ENCODE measurements around the gene PROK1. TPM values are rescaled to one million over a fixed set of nuclear protein-coding genes. Genes with fewer than 3 reads are reported as not detected.

PROK1 gene
- total RNA-seq, 2 donors from 2014 or later: 1.0 to 5.1 TPM

DNA sequence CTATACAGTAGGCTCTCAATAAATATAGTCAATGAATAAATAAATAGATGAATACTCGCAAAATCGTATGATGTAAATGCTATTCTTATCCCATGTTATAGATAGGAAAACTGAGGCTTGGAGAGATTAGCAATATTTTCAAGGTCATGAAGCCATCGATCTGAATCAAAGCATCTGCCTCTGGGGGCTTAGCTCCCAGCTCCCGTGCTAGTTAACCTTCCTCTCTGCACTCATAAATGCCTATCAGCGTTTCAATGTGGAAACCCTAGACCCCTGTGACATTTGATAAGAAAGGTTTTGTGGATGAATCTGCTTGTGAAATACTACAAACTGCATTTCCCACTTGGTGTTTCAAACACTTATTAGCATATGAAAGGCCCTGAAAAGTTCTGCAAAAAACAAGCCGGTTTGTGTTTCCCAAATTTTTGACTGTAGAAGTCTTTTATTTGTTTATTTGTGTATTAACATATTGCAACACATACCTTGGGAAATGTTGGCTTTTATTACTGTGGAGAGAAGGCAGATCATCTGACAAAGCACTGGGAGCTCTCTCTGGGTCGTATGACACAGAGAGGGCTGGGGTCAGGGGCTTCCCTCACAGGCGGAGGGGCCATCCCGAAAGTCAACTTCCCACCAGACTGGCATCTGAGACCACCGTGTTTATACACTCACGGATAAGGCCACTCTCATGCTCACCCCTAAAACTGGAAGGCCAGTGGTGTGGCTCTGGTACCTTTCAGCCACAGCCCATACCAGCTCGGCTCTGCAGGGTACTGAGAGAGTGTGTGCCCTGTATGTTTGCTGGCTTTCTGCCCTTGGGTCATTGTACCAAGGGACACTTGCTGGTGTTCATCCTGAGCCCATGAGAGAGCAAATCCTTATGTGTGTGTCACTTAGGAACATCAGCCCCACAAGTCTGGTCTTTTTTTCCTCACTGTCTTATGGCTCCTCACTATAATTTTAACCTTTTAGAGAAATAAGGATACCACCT lies 993 bp upstream of the PROK1 start:
- Histone ChIP-seq H3K4me3 (no peak overlapping the region), H3K9me3 (no peaks in the 10 kb centered on the region), H3K36me3 (no peaks in the 10 kb centered on the region), H3K27ac (no peak overlapping the region), H3K27me3 (no peaks in the 10 kb centered on the region), H3K4me1 (no peaks in the 10 kb centered on the region)
- DNase-seq (ENCODE audit: low spot score): no peak
- TF ChIP-seq CTCF (IDR thresholded peaks at IDR 0.05): no peak

GRCh38 chr1:110452330-110452729 lies 1.4 kb downstream of the PROK1 start:
- DNase-seq (ENCODE audit: low spot score): no peak
- no peak for TF ChIP-seq CTCF (IDR thresholded peaks at IDR 0.05)
- Histone ChIP-seq H3K4me1 (no peaks in the 10 kb centered on the region), H3K4me3 (no peak overlapping the region), H3K27me3 (no peaks in the 10 kb centered on the region), H3K9me3 (no peaks in the 10 kb centered on the region), H3K36me3 (no peaks in the 10 kb centered on the region), H3K27ac (no peak overlapping the region)

DNA sequence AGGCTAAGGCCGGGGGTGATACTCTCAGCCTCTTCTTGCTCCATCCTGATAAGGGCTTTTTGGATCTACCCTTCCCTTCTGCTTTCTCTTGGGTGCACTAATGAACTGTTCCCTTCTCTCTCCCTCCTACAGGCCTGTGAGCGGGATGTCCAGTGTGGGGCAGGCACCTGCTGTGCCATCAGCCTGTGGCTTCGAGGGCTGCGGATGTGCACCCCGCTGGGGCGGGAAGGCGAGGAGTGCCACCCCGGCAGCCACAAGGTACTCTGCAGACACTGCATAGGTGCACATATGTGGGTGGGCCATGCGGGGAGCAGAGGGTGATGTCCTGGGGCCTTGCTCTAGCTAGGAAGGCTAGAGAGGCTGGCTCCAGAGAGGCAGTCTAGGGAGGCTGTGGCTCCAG lies 2.9 kb downstream of the PROK1 start:
- TF ChIP-seq CTCF (IDR thresholded peaks at IDR 0.05): no peak

GRCh38 chr1:110454328-110454727 lies 3.4 kb downstream of the PROK1 start:
- no peak for DNase-seq (ENCODE audit: low spot score)
- no peak overlapping the region for H3K4me3 ChIP-seq
- H3K27ac ChIP-seq: no peak overlapping the region
- H3K9me3 ChIP-seq: no peaks in the 10 kb centered on the region
- no peaks in the 10 kb centered on the region for H3K36me3 ChIP-seq
- H3K27me3 ChIP-seq: no peaks in the 10 kb centered on the region
- TF ChIP-seq CTCF (IDR thresholded peaks at IDR 0.05): no peak
- H3K4me1 ChIP-seq: no peaks in the 10 kb centered on the region

More for the DNA sequence above, 2.9 kb downstream of the PROK1 start:
- Histone ChIP-seq H3K4me3 (no peak overlapping the region), H3K4me1 (no peaks in the 10 kb centered on the region), H3K27me3 (no peaks in the 10 kb centered on the region), H3K27ac (no peak overlapping the region), H3K9me3 (no peaks in the 10 kb centered on the region), H3K36me3 (no peaks in the 10 kb centered on the region)
- no peak for DNase-seq (ENCODE audit: low spot score)

GRCh38 chr1:110455151-110455550 lies 4.2 kb downstream of the PROK1 start:
- DNase-seq (ENCODE audit: low spot score): no peak
- no peaks in the 10 kb centered on the region for H3K4me1 ChIP-seq
- TF ChIP-seq CTCF (IDR thresholded peaks at IDR 0.05): no peak
- no peaks in the 10 kb centered on the region for H3K36me3 ChIP-seq
- no peak overlapping the region for H3K4me3 ChIP-seq
- H3K9me3 ChIP-seq: no peaks in the 10 kb centered on the region
- no peak overlapping the region for H3K27ac ChIP-seq
- H3K27me3 ChIP-seq: no peaks in the 10 kb centered on the region
